B cell (primary cell): ENCODE measurements around the gene DRP2. TPM values are rescaled to one million over a fixed set of nuclear protein-coding genes. Genes with fewer than 3 reads are reported as not detected.

Experiments used
- ATAC-seq: fragments of 200-7000 bp; cut with Tn5 transposase; one replicate; pipeline ENCODE4 v1.10.0; 2021; ENCODE audit warnings: low read depth, mild to moderate bottlenecking, moderate number of reproducible peaks, moderate library complexity
- CTCF ChIA-PET: fragments of 350-600 bp; sonication (Branson Sonifier 250); formaldehyde crosslinking; loops from one replicate; lab custom pipeline; 2021; ENCODE audit warnings: antibody characterized with exemption, inconsistent platforms; lab: Charles Lee
- POLR2A ChIA-PET: fragments of 350-600 bp; sonication (Branson Sonifier 250); formaldehyde crosslinking; loops from one replicate; lab custom pipeline; 2021; ENCODE audit warnings: antibody characterized with exemption; lab: Charles Lee
- DNase-seq: peaks from one replicate; pipeline ENCODE4 v3.0.0; 2013
- H2AFZ ChIP-seq: 2 replicates; pipeline ENCODE4 v1.6.1; 2012; ENCODE audit warnings: mild to moderate bottlenecking, low read depth, low read length; ENCODE audit not compliant: insufficient read depth, poor library complexity, severe bottlenecking
- H3K27ac ChIP-seq, 2 donors: 1 replicate in 1 of 2; 2 replicates in 1 of 2; pipeline ENCODE4 v1.5.1; 2012 to 2013; ENCODE audit warnings: low read length in 2 of 2, mild to moderate bottlenecking in 2 of 2, moderate library complexity in 1 of 2
- H3K27me3 ChIP-seq, 4 experiments: fragments of 200-600 bp in 1 of 4; sonication (generic) in 1 of 4; replicated peaks in 1 of 4; 1 replicate in 2 of 4; 2 replicates in 2 of 4; pipeline versions ENCODE4 v1.6.1 to v1.7.0; 2013 to 2016; ENCODE audit warnings: low read length in 3 of 4, mild to moderate bottlenecking in 2 of 4, mixed read lengths in 1 of 4, moderate library complexity in 1 of 4; ENCODE audit not compliant: insufficient read depth in 4 of 4, control insufficient read depth in 3 of 4; ENCODE audit errors: control extremely low read depth in 1 of 4
- H3K36me3 ChIP-seq, 2 experiments: replicated peaks in 1 of 2; 1 replicate in 1 of 2; 2 replicates in 1 of 2; pipeline versions ENCODE4 v1.6.1 to v1.7.1; 2013; ENCODE audit warnings: low read length in 1 of 2; ENCODE audit not compliant: insufficient read depth in 2 of 2, control insufficient read depth in 1 of 2; ENCODE audit errors: control extremely low read depth in 1 of 2, extremely low read depth in 1 of 2
- H3K4me1 ChIP-seq, 2 donors: fragments of 200-600 bp in 1 of 2; sonication (generic) in 1 of 2; 1 replicate in 1 of 2; 2 replicates in 1 of 2; pipeline versions ENCODE4 v1.5.1 to v1.6.1; 2013 to 2017; ENCODE audit warnings: low read length in 2 of 2; ENCODE audit not compliant: control insufficient read depth in 2 of 2, insufficient read depth in 2 of 2
- H3K4me2 ChIP-seq: replicated peaks from 2 replicates; pipeline ENCODE3; 2012; ENCODE audit warnings: mild to moderate bottlenecking, low read depth, low read length; ENCODE audit not compliant: poor library complexity, severe bottlenecking
- H3K4me3 ChIP-seq, 5 experiments: fragments of 200-600 bp in 1 of 5; sonication (generic) in 1 of 5; 1 replicate in 3 of 5; 2 replicates in 2 of 5; pipeline versions ENCODE4 v1.5.1 to v1.7.0; 2011 to 2016; ENCODE audit warnings: low read length in 4 of 5, mild to moderate bottlenecking in 4 of 5, low read depth in 2 of 5, control low read depth in 1 of 5, moderate library complexity in 1 of 5; ENCODE audit not compliant: insufficient read depth in 1 of 5; ENCODE audit errors: control extremely low read depth in 1 of 5, extremely low read depth in 1 of 5
- H3K79me2 ChIP-seq: fragments of 200-600 bp; sonication (generic); one replicate; pipeline ENCODE4 v1.6.0; 2016; ENCODE audit warnings: low read length; ENCODE audit not compliant: control insufficient read depth, insufficient read depth
- H3K9ac ChIP-seq: fragments of 200-600 bp; sonication (generic); 2 replicates; pipeline ENCODE4 v1.6.1; 2017; ENCODE audit warnings: mild to moderate bottlenecking, low read length, moderate library complexity
- H3K9me3 ChIP-seq, 3 donors: one replicate each; pipeline versions ENCODE4 v1.6.1 to v1.7.1; 2013; ENCODE audit warnings: low read length in 2 of 3; ENCODE audit not compliant: control insufficient read depth in 2 of 3, insufficient read depth in 1 of 3; ENCODE audit errors: control extremely low read depth in 1 of 3
- H4K20me1 ChIP-seq: 2 replicates; pipeline ENCODE4 v1.6.0; 2012; ENCODE audit warnings: mild to moderate bottlenecking, low read length; ENCODE audit not compliant: insufficient read depth, control insufficient read depth, poor library complexity, severe bottlenecking
- H3K27ac Mint-ChIP-seq: one replicate; pipeline ENCODE4 v1.8.0; 2021; ENCODE audit warnings: mixed read lengths
- H3K27me3 Mint-ChIP-seq: one replicate; pipeline ENCODE4 v1.8.0; 2021; ENCODE audit warnings: mixed read lengths
- H3K4me1 Mint-ChIP-seq: one replicate; pipeline ENCODE4 v1.8.0; 2021; ENCODE audit warnings: mixed read lengths
- H3K4me3 Mint-ChIP-seq: one replicate; pipeline ENCODE4 v1.8.0; 2021; ENCODE audit warnings: mixed read lengths
- H3K9me3 Mint-ChIP-seq: one replicate; pipeline ENCODE4 v1.8.0; 2022; ENCODE audit warnings: mixed read lengths; ENCODE audit not compliant: insufficient read depth
- EZH2 ChIP-seq: IDR thresholded peaks from 2 replicates; pipeline ENCODE4 v1.6.1; 2012; ENCODE audit warnings: borderline replicate concordance, low read depth, mild to moderate bottlenecking, moderate library complexity, low read length; ENCODE audit not compliant: insufficient read depth, poor library complexity, severe bottlenecking
- WGBS: methylation state at CpG from one replicate; pipeline ENCODE4 v1.1.5; 2013; ENCODE audit warnings: missing lambda C conversion rate; ENCODE audit not compliant: insufficient coverage; 5-methylcytosine and 5-hydroxymethylcytosine counted together
- intact Hi-C: fragments of 100-400 bp; cut with micrococcal nuclease; formaldehyde crosslinking; loops from one replicate; pipeline ENCODE4 v1.10.0; 2022
- polyA plus RNA-seq: library from polyadenylated mRNA; depleted of rRNA; stranded (reverse); fragments of >200 nt; gene quantifications from 2 replicates; pipeline ENCODE4 v1.2.3, GENCODE V29; 2012
- total RNA-seq, 2 donors: library from RNA; stranded (reverse); fragments of 120-200 nt in 1 of 2; gene quantifications; 1 replicate in 1 of 2; 2 replicates in 1 of 2; pipeline versions ENCODE4 v1.2.3 to v1.2.4, GENCODE V29; 2013 to 2022
- TF ChIP-seq, protein P1 (sequence below): fragments of 200-600 bp; IDR thresholded peaks from one replicate; pipeline ENCODE4 v1.8.0; 2022; ENCODE audit warnings: antibody characterized with exemption, mild to moderate bottlenecking

DRP2 gene
- total and polyA plus RNA-seq, 2 donors (not counting 1 experiment from before 2014, with no cell fraction given) = 0.04 TPM; not detected in 1

DNA sequence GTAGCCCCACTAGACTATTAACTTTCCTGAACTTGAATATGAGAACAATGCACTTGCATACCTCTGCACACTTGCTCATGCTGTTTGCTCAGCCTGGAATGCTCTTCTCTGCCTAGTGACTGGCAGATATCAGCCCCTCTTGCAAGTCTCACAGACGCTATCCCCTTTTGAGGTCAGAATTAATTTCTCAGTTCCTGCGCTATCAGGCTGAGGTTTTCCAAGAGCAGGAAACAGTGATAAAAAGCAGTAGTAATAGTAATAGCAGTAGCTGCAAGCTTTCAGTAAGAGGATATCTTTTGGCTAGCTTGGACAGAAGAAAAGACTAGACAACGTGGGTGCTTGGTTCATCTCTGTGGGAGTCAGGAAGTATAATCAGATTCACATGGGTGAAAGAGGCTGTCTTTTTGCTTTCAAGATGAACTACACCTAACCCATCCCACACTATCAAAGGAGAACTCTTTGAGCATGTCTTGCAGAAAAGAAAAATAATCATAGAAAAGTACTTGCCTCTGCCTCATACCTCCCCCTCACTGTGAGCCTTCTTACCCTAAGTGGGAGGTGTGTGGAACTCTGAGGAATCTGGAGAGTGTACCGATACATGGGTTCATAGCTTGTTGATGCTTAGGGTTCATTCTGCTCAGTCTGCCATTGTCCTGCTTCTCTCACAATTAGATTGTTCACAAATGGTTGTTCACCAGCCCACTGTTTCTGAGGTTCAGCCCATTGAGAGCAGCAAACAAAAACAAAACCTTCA is 11.3 kb upstream of the DRP2 start:
- 80% methylated on average over 2 of the region's 4 CpGs for WGBS
- Histone ChIP-seq H3K36me3 (no peaks in the 10 kb centered on the region), H4K20me1 (no peaks in the 10 kb centered on the region), H3K79me2 (no peaks in the 10 kb centered on the region), H3K4me2 (no peak overlapping the region), H3K27ac (no peak overlapping the region), H2AFZ (peak overlapping the region; percentile 24), H3K9ac (no peak overlapping the region), H3K4me3 (no peak overlapping the region), H3K27me3 (no peaks in the 10 kb centered on the region), H3K9me3 (no peaks in the 10 kb centered on the region), H3K4me1 (peaks cover 2 to 10% of the 10 kb centered on the region in 2 donors)
- POLR2A ChIA-PET = no interaction called here
- CTCF ChIA-PET = interaction anchor here (0.6 kb wide), 1 partner anchor 35 kb away, joined by 3 read pairs; no protein-coding TSS in a partner anchor
- no peaks in the 10 kb centered on the region for H3K27me3 Mint-ChIP-seq
- ATAC-seq (no peak), DNase-seq (no peak)
- H3K27ac Mint-ChIP-seq = no peak overlapping the region
- no peak for TF ChIP-seq EZH2
- TF ChIP-seq, protein P1, sequence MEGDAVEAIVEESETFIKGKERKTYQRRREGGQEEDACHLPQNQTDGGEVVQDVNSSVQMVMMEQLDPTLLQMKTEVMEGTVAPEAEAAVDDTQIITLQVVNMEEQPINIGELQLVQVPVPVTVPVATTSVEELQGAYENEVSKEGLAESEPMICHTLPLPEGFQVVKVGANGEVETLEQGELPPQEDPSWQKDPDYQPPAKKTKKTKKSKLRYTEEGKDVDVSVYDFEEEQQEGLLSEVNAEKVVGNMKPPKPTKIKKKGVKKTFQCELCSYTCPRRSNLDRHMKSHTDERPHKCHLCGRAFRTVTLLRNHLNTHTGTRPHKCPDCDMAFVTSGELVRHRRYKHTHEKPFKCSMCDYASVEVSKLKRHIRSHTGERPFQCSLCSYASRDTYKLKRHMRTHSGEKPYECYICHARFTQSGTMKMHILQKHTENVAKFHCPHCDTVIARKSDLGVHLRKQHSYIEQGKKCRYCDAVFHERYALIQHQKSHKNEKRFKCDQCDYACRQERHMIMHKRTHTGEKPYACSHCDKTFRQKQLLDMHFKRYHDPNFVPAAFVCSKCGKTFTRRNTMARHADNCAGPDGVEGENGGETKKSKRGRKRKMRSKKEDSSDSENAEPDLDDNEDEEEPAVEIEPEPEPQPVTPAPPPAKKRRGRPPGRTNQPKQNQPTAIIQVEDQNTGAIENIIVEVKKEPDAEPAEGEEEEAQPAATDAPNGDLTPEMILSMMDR = no peak
- H3K4me3 Mint-ChIP-seq = no peak overlapping the region
- H3K9me3 Mint-ChIP-seq = no peaks in the 10 kb centered on the region
- peaks cover 19% of the 10 kb centered on the region for H3K4me1 Mint-ChIP-seq
- intact Hi-C loops = no loop called here

DNA sequence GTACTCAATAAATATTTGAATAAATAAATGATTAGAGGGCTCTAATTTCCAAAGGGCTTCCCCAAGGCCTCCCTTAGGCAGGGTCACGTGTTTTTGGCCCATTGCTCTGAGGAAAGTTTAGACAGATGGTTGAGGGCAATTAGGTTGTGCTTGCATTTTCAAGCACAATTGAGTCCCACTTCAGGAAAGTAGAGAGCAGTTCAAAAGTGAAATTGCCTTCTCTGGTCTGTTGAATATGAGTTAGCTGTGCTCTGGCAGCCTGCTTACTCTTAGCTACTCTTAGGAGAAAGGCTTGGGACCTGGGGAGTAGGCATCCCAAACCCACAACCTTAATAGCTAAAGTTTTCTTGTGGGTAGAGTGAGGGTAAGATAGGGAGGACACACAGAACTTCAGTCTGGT is 9.0 kb upstream of the DRP2 start:
- no peaks in the 10 kb centered on the region for H3K4me1 ChIP-seq
- Mint-ChIP-seq H3K9me3 (no peaks in the 10 kb centered on the region), H3K27me3 (no peaks in the 10 kb centered on the region), H3K27ac (no peak overlapping the region), H3K4me1 (peaks cover 11% of the 10 kb centered on the region), H3K4me3 (no peak overlapping the region)
- H3K4me2 ChIP-seq = no peak overlapping the region
- ChIA-PET POLR2A (no interaction called here), CTCF (no interaction called here)
- ATAC-seq = no peak
- no peaks in the 10 kb centered on the region for H3K9me3 ChIP-seq
- H4K20me1 ChIP-seq = no peaks in the 10 kb centered on the region
- DNase-seq = no peak
- no peaks in the 10 kb centered on the region for H3K79me2 ChIP-seq
- intact Hi-C loops = no loop called here
- H3K9ac ChIP-seq = no peak overlapping the region
- no peaks in the 10 kb centered on the region for H3K36me3 ChIP-seq
- H3K27ac ChIP-seq = no peak overlapping the region
- TF ChIP-seq EZH2 = no peak
- TF ChIP-seq, protein P1 = no peak
- no peak overlapping the region for H3K4me3 ChIP-seq
- H3K27me3 ChIP-seq = no peaks in the 10 kb centered on the region
- no CpG with 5 or more reads among the region's 1 CpG for WGBS
- H2AFZ ChIP-seq = no peak overlapping the region
